IMR-90 (cell line): Measurements from ENCODE around the gene DIP2C. TPM values are rescaled to one million over a fixed set of nuclear protein-coding genes. Genes with fewer than 3 reads are reported as not detected.

Source experiments
- ATAC-seq: fragments of 200-7000 bp; cut with Tn5 transposase; 2 replicates; pipeline ENCODE4 v1.9.1; 2020; ENCODE audit warnings: low read depth, mild to moderate bottlenecking, moderate library complexity
- BruUV-seq: library from RNA; stranded (reverse); fragments of 400-500 nt; replicated peaks from 2 replicates; lab custom pipeline; 2021; lab: Mats Ljungman, UMichigan
- CTCF ChIA-PET: fragments of 300-600 bp; formaldehyde crosslinking; extraction: SDS; loops from one replicate; lab custom pipeline; 2021; ENCODE audit warnings: antibody characterized with exemption; lab: Yijun Ruan, JAX
- POLR2A ChIA-PET: fragments of 300-600 bp; sonication (Branson Sonifier 250); formaldehyde crosslinking; loops from one replicate; lab custom pipeline; 2022; ENCODE audit warnings: antibody characterized with exemption; ENCODE audit not compliant: unreplicated experiment; lab: Charles Lee
- DNase-seq: peaks from one replicate; pipeline ENCODE4 v3.0.0; 2013
- H2AFZ ChIP-seq: replicated peaks from 2 replicates; pipeline ENCODE3; 2013; ENCODE audit warnings: low read length, mild to moderate bottlenecking; ENCODE audit not compliant: poor library complexity
- H2AK5ac ChIP-seq: 2 replicates; pipeline ENCODE4 v1.6.1; 2013; ENCODE audit warnings: low read depth, low read length, inconsistent platforms
- H2AK9ac ChIP-seq: replicated peaks from 2 replicates; pipeline ENCODE3; 2013; ENCODE audit warnings: mild to moderate bottlenecking, low read depth, low read length, moderate library complexity; ENCODE audit not compliant: poor library complexity
- H2BK120ac ChIP-seq: 2 replicates; pipeline ENCODE4 v1.6.1; 2013; ENCODE audit warnings: low read depth, low read length, inconsistent platforms
- H2BK15ac ChIP-seq: 3 replicates; pipeline ENCODE4 v1.6.1; 2013; ENCODE audit warnings: low read depth, low read length, inconsistent platforms
- H2BK20ac ChIP-seq: 2 replicates; pipeline ENCODE4 v1.6.1; 2013; ENCODE audit warnings: low read depth, mild to moderate bottlenecking, inconsistent platforms, low read length, moderate library complexity
- H2BK5ac ChIP-seq: 2 replicates; pipeline ENCODE4 v1.6.1; 2013; ENCODE audit warnings: mild to moderate bottlenecking, low read depth, low read length, inconsistent platforms; ENCODE audit not compliant: poor library complexity, severe bottlenecking
- H3K14ac ChIP-seq: replicated peaks from 2 replicates; pipeline ENCODE4 v1.6.1; 2013; ENCODE audit warnings: low read depth, low read length, inconsistent platforms
- H3K18ac ChIP-seq: 2 replicates; pipeline ENCODE4 v1.6.1; 2013; ENCODE audit warnings: low read depth, low read length, control low read depth
- H3K23ac ChIP-seq: 2 replicates; pipeline ENCODE4 v1.6.1; 2013; ENCODE audit warnings: low read depth, low read length, inconsistent platforms
- H3K27ac ChIP-seq: 2 replicates; pipeline ENCODE4 v1.5.1; 2013; ENCODE audit warnings: mild to moderate bottlenecking, control low read depth, low read length; ENCODE audit not compliant: insufficient read depth
- H3K27me3 ChIP-seq: 2 replicates; pipeline ENCODE4 v1.6.1; 2013; ENCODE audit warnings: low read length; ENCODE audit not compliant: control insufficient read depth, insufficient read depth
- H3K36me3 ChIP-seq: 2 replicates; pipeline ENCODE4 v1.6.1; 2013; ENCODE audit warnings: low read length, mixed read lengths; ENCODE audit not compliant: control insufficient read depth, insufficient read depth
- H3K4ac ChIP-seq: 2 replicates; pipeline ENCODE4 v1.6.1; 2013; ENCODE audit warnings: low read depth, low read length, inconsistent platforms
- H3K4me1 ChIP-seq: 2 replicates; pipeline ENCODE4 v1.6.1; 2013; ENCODE audit warnings: low read length, mixed read lengths; ENCODE audit not compliant: control insufficient read depth, insufficient read depth
- H3K4me2 ChIP-seq: 2 replicates; pipeline ENCODE4 v1.6.1; 2013; ENCODE audit warnings: low read depth, mild to moderate bottlenecking, control low read depth, low read length, moderate library complexity
- H3K4me3 ChIP-seq: 2 replicates; pipeline ENCODE4 v1.5.1; 2013; ENCODE audit warnings: low read depth, mild to moderate bottlenecking, control low read depth, low read length, moderate library complexity; ENCODE audit not compliant: insufficient read depth
- H3K56ac ChIP-seq: 2 replicates; pipeline ENCODE4 v1.6.1; 2013; ENCODE audit warnings: low read length, inconsistent platforms; ENCODE audit not compliant: insufficient read depth; ENCODE audit errors: extremely low read depth
- H3K79me1 ChIP-seq, 2 experiments: 2 replicates each; pipeline ENCODE4 v1.6.1; 2013; ENCODE audit warnings: low read length in 2 of 2, inconsistent platforms in 1 of 2, low read depth in 1 of 2
- H3K9ac ChIP-seq: 2 replicates; pipeline ENCODE4 v1.6.1; 2013; ENCODE audit warnings: low read depth, low read length, control low read depth
- H3K9me1 ChIP-seq: 2 replicates; pipeline ENCODE4 v1.6.1; 2013; ENCODE audit warnings: low read length, inconsistent platforms; ENCODE audit not compliant: insufficient read depth
- H3K9me3 ChIP-seq: 2 replicates; pipeline ENCODE4 v1.6.1; 2013; ENCODE audit warnings: low read length; ENCODE audit not compliant: control insufficient read depth, insufficient read depth
- H4K20me1 ChIP-seq: 2 replicates; pipeline ENCODE4 v1.6.1; 2013; ENCODE audit warnings: low read length, inconsistent platforms; ENCODE audit not compliant: insufficient read depth
- H4K5ac ChIP-seq: 2 replicates; pipeline ENCODE4 v1.6.1; 2013; ENCODE audit warnings: mild to moderate bottlenecking, low read depth, low read length, control low read depth
- H4K8ac ChIP-seq, 2 experiments: 2 replicates each; pipeline ENCODE4 v1.6.1; 2013; ENCODE audit warnings: low read depth in 2 of 2, low read length in 2 of 2, control low read depth in 1 of 2, inconsistent platforms in 1 of 2
- H4K91ac ChIP-seq: 2 replicates; pipeline ENCODE4 v1.6.1; 2013; ENCODE audit warnings: low read depth, low read length, inconsistent platforms; ENCODE audit not compliant: insufficient read depth
- CEBPB ChIP-seq: IDR thresholded peaks from 2 replicates; pipeline ENCODE4 v1.6.1; 2012; ENCODE audit warnings: low read depth, low read length, improper control_type of control experiment
- CHD1 ChIP-seq: IDR thresholded peaks from 2 replicates; pipeline ENCODE4 v1.6.1; 2012; ENCODE audit warnings: low read depth, low read length, improper control_type of control experiment
- FOS ChIP-seq: fragments of 150-350 bp; IDR thresholded peaks from 2 replicates; pipeline ENCODE4 v1.6.1; 2016; ENCODE audit warnings: low read depth, low read length
- MAFK ChIP-seq: IDR thresholded peaks from 2 replicates; pipeline ENCODE4 v1.6.1; 2012; ENCODE audit warnings: low read depth, low read length, improper control_type of control experiment
- NFE2L2 ChIP-seq: fragments of 150-350 bp; IDR thresholded peaks from 2 replicates; pipeline ENCODE4 v1.6.1; 2016; ENCODE audit warnings: low read depth, mild to moderate bottlenecking, low read length
- RAD21 ChIP-seq: IDR thresholded peaks from 2 replicates; pipeline ENCODE4 v1.6.1; 2012; ENCODE audit warnings: low read length, improper control_type of control experiment
- RCOR1 ChIP-seq: IDR thresholded peaks from 2 replicates; pipeline ENCODE4 v1.6.1; 2012; ENCODE audit warnings: mild to moderate bottlenecking, low read length, improper control_type of control experiment; ENCODE audit not compliant: insufficient replicate concordance
- RFX5 ChIP-seq: IDR thresholded peaks from 2 replicates; pipeline ENCODE4 v1.8.0; 2012; ENCODE audit warnings: low read depth, mild to moderate bottlenecking, low read length, moderate library complexity
- WGBS, 2 experiments: methylation state at CpG; one replicate each; pipeline versions ENCODE4 v1.1.5 to v1.1.7; 2013; ENCODE audit warnings: missing lambda C conversion rate in 2 of 2; ENCODE audit not compliant: insufficient read length in 1 of 2; ENCODE audit errors: extremely low coverage in 2 of 2; 5-methylcytosine and 5-hydroxymethylcytosine counted together
- dilution Hi-C: fragments of 300-500 bp; cut with HindIII; formaldehyde crosslinking; loops from one replicate; pipeline ENCODE4 v1.14.3; 2018; ENCODE audit warnings: low sequenced_read_pairs; ENCODE audit not compliant: unreplicated experiment
- in situ Hi-C: fragments of 300-500 bp; cut with MboI; formaldehyde crosslinking; loops from 3 replicates; pipeline ENCODE4 v1.14.3; 2019; ENCODE audit warnings: low sequenced_read_pairs, inconsistent platforms, mixed read lengths
- intact Hi-C: fragments of 100-400 bp; cut with micrococcal nuclease; formaldehyde crosslinking; loops from 2 replicates; pipeline ENCODE4 v1.10.0; 2022
- polyA plus RNA-seq, 3 experiments: library from polyadenylated mRNA; depleted of rRNA; stranded (reverse); fragments of >200 nt; gene quantifications; 2 replicates each; pipeline ENCODE4 v1.2.3, GENCODE V29; 2012; ENCODE audit warnings: low replicate concordance in 1 of 3
- total RNA-seq: library from RNA; depleted of rRNA; stranded (reverse); fragments of >200 nt; gene quantifications from 2 replicates; pipeline ENCODE4 v1.2.3, GENCODE V29; 2012

The DIP2C gene
- total and polyA plus RNA-seq, 2 of the 4 experiments (the other 2 are of a cell fraction) = 8.6 to 17.3 TPM

- intact Hi-C loops = no loop called here
- ChIA-PET POLR2A (no interaction called here), CTCF (interaction anchor here (1.1 kb wide), 1 partner anchor 11 kb away, joined by 3 read pairs; no protein-coding TSS in a partner anchor)
- peaks cover 40% of the 10 kb centered on the region for H4K20me1 ChIP-seq
- no TSS peak for BruUV-seq
- H3K36me3 ChIP-seq = no peaks in the 10 kb centered on the region
- no peak overlapping the region for H3K9ac ChIP-seq
- peaks cover 38% of the 10 kb centered on the region for H3K9me1 ChIP-seq
- H3K4me1 ChIP-seq = peaks cover 30% of the 10 kb centered on the region
- H3K79me1 ChIP-seq = peaks cover 36 to 81% of the 10 kb centered on the region in 2 experiments
- H3K23ac ChIP-seq = peak overlapping the region; percentile 5; the same call in 1 of the 2 replicates
- H3K18ac ChIP-seq = peak overlapping the region; percentile 51; the same call in 1 of the 2 replicates
- H3K14ac ChIP-seq = peak overlapping the region; percentile 64
- H3K4ac ChIP-seq = peak overlapping the region; percentile 22
- DNase-seq (peak; percentile 89), ATAC-seq (no peak)
- peak overlapping the region; percentile 23 to 65; a peak in 3 of 4 replicates for H4K8ac ChIP-seq
- H3K9me3 ChIP-seq = no peaks in the 10 kb centered on the region
- 79% methylated on average over 17 of the region's 28 CpGs; no CpG with 5 or more reads in 1 of the 2 experiments for WGBS, 2 experiments
- H2BK20ac ChIP-seq = peak overlapping the region; percentile 57; the same call in 1 of the 2 replicates
- in situ Hi-C loops = no loop called here
- H4K91ac ChIP-seq = peak overlapping the region; percentile 50
- no peaks in the 10 kb centered on the region for H3K27me3 ChIP-seq
- H2AK9ac ChIP-seq = peak overlapping the region; percentile 31
- no peak overlapping the region for H3K4me3 ChIP-seq
- TF ChIP-seq CEBPB = no peak
- TF ChIP-seq RAD21 = no peak
- 0 out of 2 replicates have a peak, but pooled peaks have one; percentile 14 for TF ChIP-seq FOS
- peak; percentile 53; the same call in 1 of the 2 replicates for TF ChIP-seq NFE2L2
- no peak for TF ChIP-seq RFX5
- TF ChIP-seq MAFK = no peak
- TF ChIP-seq RCOR1 = no peak
- no peak for TF ChIP-seq CHD1
- H3K27ac ChIP-seq = peak overlapping the region; percentile 22; the same call in 1 of the 2 replicates
- H2BK120ac ChIP-seq = peak overlapping the region; percentile 47
- dilution Hi-C loops = no loop called here
- peak overlapping the region; percentile 59 for H2AK5ac ChIP-seq
- H4K5ac ChIP-seq = peak overlapping the region; percentile 32; the same call in 1 of the 2 replicates
- peak overlapping the region; percentile 61; the same call in 1 of the 3 replicates for H2BK15ac ChIP-seq
- no peak overlapping the region for H3K4me2 ChIP-seq
- H3K56ac ChIP-seq = no peak overlapping the region
- H2BK5ac ChIP-seq = peak overlapping the region; percentile 25
- no peak overlapping the region for H2AFZ ChIP-seq
These were observed 82.5 kb downstream of the DIP2C start for GRCh38 chr10:606762-607544.
